H1 (cell line): ENCODE results near the gene BAIAP2.
"Not testable (repeated sequence)": the region's sequence is repeated elsewhere in the genome, so short reads cannot be mapped to it uniquely, and the experiment has no call there.

Source experiments
- CHD2 ChIP-seq: IDR thresholded peaks from 2 replicates; pipeline ENCODE4 v1.6.1; 2012; ENCODE audit warnings: low read length, improper control_type of control experiment
- POLR2A ChIP-seq, 2 experiments: IDR thresholded peaks; 1 replicate in 1 of 2; 2 replicates in 1 of 2; pipeline ENCODE4 v1.6.1; 2011; ENCODE audit warnings: low read depth in 2 of 2, low read length in 2 of 2, mild to moderate bottlenecking in 2 of 2; ENCODE audit errors: control extremely low read depth in 1 of 2
- TEAD4 ChIP-seq: IDR thresholded peaks from 2 replicates; pipeline ENCODE4 v1.6.1; 2012; ENCODE audit warnings: low read depth, low read length, inconsistent platforms, mixed read lengths
- TF ChIP-seq, protein P1 (sequence below), 3 experiments: IDR thresholded peaks; 1 replicate in 2 of 3; 2 replicates in 1 of 3; pipeline versions ENCODE4 v1.5.1 to v1.6.1; 2011; ENCODE audit warnings: low read length in 3 of 3, mild to moderate bottlenecking in 3 of 3, inconsistent platforms in 2 of 3, low read depth in 1 of 3, moderate library complexity in 1 of 3; ENCODE audit not compliant: insufficient read depth in 1 of 3; ENCODE audit errors: control extremely low read depth in 1 of 3

DNA sequence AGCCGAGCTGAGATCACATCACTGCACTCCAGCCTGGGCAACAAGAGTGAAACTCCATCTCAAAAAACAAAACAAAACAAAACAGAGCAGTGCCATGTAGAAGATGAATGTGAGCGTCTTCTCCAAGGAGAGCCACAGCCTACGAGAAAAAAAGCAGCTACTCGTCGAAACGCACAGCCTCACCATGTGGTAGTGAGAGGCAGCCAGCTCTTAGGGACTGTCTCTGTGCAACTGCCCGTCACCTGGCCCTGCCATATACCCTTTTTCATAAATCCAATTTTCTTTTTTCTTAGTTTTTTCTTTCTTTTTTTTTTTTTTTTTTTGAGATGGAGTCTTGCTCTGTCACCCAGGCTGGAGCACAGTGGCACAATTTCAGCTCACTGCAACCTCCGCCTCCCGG, 119.1 kb downstream of the BAIAP2 start:
- TF ChIP-seq, protein P1, sequence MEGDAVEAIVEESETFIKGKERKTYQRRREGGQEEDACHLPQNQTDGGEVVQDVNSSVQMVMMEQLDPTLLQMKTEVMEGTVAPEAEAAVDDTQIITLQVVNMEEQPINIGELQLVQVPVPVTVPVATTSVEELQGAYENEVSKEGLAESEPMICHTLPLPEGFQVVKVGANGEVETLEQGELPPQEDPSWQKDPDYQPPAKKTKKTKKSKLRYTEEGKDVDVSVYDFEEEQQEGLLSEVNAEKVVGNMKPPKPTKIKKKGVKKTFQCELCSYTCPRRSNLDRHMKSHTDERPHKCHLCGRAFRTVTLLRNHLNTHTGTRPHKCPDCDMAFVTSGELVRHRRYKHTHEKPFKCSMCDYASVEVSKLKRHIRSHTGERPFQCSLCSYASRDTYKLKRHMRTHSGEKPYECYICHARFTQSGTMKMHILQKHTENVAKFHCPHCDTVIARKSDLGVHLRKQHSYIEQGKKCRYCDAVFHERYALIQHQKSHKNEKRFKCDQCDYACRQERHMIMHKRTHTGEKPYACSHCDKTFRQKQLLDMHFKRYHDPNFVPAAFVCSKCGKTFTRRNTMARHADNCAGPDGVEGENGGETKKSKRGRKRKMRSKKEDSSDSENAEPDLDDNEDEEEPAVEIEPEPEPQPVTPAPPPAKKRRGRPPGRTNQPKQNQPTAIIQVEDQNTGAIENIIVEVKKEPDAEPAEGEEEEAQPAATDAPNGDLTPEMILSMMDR (IDR thresholded peaks at IDR 0.05; ENCODE audit: control extremely low read depth in 1 of 3, insufficient read depth in 1 of 3, low read depth in 1 of 3, low read length in 3 of 3) = not testable (repeated sequence)
- not testable (repeated sequence) for TF ChIP-seq CHD2; POLR2A (IDR thresholded peaks at IDR 0.05; ENCODE audit: control extremely low read depth in 1 of 2, low read depth in 2 of 2, low read length in 2 of 2); TEAD4
